Measurements from ENCODE around the gene ZNF768.
A peak's percentile ranks its signal among the peaks of the same experiment; 100 is the strongest.
"Not testable (repeated sequence)": the region's sequence is repeated elsewhere in the genome, so short reads cannot be mapped to it uniquely, and the experiment has no call there.

The ZNF768 gene

DNA sequence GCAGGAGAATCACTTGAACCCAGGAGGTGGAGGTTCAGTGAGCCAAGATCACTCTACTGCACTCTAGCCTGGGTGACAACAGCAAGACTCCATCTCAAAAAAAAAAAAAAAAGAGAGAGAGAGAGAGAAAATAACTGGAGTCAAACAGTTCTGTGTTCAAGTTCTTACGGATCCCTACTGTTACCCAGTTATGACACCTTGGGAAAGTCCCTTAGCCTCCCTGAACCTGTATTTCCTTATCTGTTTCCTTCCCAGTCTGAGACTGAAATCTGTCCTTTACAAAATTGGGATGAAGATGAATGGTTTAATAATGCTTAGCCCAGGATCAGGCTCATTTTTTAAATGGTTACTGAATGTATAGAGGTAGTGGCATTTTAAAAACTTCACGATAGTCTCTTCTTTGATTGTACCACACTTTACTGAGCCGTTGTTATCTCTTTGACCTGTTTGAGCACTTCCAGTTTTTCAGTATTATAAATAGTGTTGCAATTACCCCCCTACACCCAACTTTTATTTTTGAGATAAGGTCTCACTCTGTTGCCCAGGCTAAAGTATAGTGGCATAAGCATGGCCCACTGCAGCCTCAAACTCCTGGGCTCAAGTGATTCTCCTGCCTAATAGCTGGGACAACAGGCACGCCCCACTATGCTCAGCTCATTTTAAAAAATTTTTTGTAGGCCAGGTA, 17.1 kb downstream of the ZNF768 start:
- no peak for DNase-seq (ENCODE audit: low read depth)

- no peak for DNase-seq (ENCODE audit: low read depth)
Measured at GRCh38 chr16:30503403-30504296, 22.7 kb downstream of the ZNF768 start.

GRCh38 chr16:30499284-30499683, 27.1 kb downstream of the ZNF768 start:
- no peak for DNase-seq (ENCODE audit: low read depth)

GRCh38 chr16:30494709-30495108, 31.7 kb downstream of the ZNF768 start:
- no peak for DNase-seq (ENCODE audit: low read depth)

GRCh38 chr16:30493941-30494488, 32.4 kb downstream of the ZNF768 start:
- no peak for DNase-seq (ENCODE audit: low read depth)

- peak; percentile 83 for DNase-seq (ENCODE audit: low read depth)
Measured at GRCh38 chr16:30491744-30492308, 34.5 kb downstream of the ZNF768 start.

DNA sequence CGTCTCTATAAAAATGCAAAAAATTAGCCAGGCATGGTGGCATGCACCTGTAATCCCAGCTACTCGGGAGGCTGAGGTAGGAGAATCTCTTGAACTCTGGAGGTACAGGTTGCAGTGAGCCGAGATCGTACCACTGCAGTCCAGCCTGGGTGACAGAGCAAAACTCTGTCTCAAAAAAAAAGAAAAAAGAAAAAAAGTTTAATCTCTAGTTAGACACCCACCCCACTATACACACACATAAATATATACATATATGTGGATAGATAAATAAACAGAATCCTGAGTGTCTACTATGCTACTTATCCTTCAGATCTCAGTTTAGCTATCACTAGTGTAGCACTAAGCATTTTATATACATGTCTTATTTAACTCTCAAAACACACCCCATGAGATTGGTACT, 35.1 kb downstream of the ZNF768 start:
- DNase-seq (ENCODE audit: low read depth), result no peak

- no peak for DNase-seq (ENCODE audit: low read depth)
Measured at GRCh38 chr16:30490210-30490609, 36.2 kb downstream of the ZNF768 start.

- DNase-seq (ENCODE audit: low read depth), result no peak
Measured at GRCh38 chr16:30488764-30489605, 37.4 kb downstream of the ZNF768 start.

GRCh38 chr16:30485818-30486436, 40.4 kb downstream of the ZNF768 start:
- DNase-seq (ENCODE audit: low read depth), result no peak

DNA sequence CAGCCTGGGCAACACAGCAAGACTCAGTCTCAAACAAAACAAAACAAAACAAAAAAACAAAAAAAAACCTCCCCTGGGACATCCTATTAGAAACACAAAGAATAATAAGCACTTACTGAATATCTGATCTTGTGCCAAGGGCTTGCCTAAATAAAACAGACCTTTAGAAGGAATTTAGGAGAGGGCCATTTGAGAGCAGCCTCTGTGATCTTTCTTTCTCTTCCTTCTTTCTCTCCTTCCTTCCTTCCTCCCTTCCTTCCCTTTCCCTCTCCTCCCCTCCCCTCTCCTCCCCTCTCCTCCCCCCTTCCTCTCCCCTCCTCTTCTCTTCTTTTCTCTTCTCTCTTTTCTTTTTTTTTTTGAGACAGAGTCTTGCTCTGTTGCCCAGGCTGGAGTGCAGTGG, 41.5 kb downstream of the ZNF768 start:
- no peak for DNase-seq (ENCODE audit: low read depth)

GRCh38 chr16:30482366-30482765, 44.0 kb downstream of the ZNF768 start:
- no peak for DNase-seq (ENCODE audit: low read depth)

GRCh38 chr16:30481381-30481780, 45.0 kb downstream of the ZNF768 start:
- no peak for DNase-seq (ENCODE audit: low read depth)

DNA sequence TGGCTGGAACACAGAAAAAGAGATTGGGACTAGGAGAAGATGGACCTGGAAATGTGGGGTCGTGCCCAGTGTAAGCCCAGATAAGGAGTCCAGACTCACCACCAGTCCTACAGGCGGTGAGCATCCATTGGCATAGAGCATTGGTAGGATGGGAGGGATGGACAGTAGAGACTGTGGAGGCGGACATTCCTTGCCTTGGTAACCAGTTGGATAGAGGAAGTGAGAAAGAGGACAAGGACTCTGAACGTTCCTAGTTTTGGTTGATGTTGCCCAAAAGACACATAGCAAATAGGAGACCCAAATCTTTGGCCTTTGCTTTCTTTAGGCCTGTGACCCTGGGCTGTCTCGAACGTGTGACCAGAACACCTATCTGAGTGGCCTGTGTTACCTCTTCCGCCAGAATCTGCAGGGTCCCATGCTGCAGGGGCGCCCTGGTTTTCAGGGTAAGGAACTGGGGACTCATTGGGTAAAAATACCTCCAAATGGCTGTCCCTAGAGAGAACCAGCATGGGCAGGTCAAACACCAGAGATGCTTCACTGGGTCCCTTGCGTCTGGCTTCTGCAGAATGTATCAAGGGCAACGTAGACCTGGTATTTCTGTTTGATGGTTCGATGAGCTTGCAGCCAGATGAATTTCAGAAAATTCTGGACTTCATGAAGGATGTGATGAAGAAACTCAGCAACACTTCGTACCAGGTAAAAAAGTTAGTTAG, 47.4 kb downstream of the ZNF768 start:
- no peak for DNase-seq (ENCODE audit: low read depth)

DNA sequence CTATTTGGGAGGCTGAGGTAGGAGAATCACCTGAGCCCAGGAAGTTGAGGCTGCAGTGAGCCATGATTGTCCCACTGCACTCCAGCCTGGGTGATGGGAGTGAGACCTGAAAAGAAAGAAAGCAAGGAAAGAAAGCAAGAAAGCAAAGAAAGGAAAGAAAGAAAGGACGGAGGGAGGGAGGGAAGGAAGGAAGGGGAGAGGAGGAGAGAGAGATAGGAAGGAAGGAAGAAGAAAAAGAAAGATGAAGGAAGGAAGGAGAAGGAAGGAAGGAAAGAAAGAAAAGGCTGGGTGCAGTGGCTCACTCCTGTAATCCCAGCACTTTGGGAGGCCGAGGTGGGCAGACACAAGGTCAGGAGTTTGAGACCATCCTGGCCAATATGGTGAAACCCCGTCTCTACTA, 48.6 kb downstream of the ZNF768 start:
- not testable (repeated sequence) for DNase-seq (ENCODE audit: low read depth)

DNA sequence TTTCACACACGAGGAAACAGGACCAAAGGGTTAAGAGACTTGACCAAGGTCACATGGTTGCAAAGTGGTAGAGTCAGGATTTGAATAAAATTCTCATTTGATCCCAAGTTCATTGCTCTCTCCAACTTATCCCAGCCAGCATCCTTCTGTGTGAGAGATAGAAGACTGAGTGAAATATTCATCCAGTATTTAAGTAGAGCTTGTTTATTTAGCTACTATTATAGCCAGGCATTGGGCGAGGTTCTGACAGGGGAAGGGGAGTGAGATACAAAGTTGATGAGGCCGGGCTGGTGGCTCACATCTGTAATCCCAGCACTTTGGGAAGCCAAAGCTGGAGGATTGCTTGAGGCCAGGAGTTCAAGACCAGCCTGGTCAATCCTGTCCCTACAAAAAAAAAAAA, 49.4 kb downstream of the ZNF768 start:
- no peak for DNase-seq (ENCODE audit: low read depth)

- no peak for DNase-seq (ENCODE audit: low read depth)
Measured at GRCh38 chr16:30474684-30475083, 51.7 kb downstream of the ZNF768 start.

DNA sequence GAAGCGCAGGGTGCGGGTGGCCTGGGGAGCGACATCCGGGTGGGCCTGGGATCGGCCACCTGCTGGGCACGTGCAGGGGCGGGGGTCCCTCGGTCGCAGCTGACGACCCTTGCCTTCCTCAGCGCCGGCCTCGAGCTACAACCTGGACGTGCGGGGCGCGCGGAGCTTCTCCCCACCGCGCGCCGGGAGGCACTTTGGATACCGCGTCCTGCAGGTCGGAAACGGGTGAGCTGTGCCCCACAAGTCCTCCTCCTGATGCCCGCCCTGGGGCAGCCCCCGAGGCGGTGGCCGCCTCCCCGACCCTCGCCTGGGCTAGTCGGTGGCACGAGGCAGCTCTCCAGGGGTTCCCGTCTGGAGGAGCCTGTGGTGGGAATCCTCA, 52.3 kb downstream of the ZNF768 start:
- no peak for DNase-seq (ENCODE audit: low read depth)

All from HS-5 (cell line).